ENCODE measurements around the gene ELAVL2.

Gene ELAVL2

DNA sequence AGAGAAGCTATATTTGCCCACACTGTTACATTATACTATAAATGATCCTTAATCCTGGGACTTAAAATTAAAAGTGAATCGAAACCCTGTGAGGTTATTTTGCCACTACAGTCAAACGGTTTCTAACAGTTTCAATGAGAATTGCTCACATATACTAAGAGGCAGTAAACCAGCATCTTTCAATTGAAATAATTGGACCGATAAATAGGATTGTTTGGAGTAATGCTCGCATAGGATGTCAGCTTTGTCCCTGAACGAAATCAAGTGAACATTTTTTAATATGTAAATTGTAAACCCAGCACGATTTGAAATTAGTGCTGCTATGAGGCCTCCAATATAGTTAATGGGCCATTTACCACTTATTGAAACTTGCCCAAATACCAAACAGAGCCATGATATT, 60.5 kb downstream of the ELAVL2 start:
- ChIA-PET CTCF (no interaction called here), POLR2A (no interaction called here)
- TF ChIP-seq, protein P1, sequence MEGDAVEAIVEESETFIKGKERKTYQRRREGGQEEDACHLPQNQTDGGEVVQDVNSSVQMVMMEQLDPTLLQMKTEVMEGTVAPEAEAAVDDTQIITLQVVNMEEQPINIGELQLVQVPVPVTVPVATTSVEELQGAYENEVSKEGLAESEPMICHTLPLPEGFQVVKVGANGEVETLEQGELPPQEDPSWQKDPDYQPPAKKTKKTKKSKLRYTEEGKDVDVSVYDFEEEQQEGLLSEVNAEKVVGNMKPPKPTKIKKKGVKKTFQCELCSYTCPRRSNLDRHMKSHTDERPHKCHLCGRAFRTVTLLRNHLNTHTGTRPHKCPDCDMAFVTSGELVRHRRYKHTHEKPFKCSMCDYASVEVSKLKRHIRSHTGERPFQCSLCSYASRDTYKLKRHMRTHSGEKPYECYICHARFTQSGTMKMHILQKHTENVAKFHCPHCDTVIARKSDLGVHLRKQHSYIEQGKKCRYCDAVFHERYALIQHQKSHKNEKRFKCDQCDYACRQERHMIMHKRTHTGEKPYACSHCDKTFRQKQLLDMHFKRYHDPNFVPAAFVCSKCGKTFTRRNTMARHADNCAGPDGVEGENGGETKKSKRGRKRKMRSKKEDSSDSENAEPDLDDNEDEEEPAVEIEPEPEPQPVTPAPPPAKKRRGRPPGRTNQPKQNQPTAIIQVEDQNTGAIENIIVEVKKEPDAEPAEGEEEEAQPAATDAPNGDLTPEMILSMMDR (IDR thresholded peaks at IDR 0.05; ENCODE audit: control extremely low read depth, extremely low read depth, low read depth, missing control alignments): no peak
- no peak for DNase-seq (ENCODE audit: extremely low spot score)

DNA sequence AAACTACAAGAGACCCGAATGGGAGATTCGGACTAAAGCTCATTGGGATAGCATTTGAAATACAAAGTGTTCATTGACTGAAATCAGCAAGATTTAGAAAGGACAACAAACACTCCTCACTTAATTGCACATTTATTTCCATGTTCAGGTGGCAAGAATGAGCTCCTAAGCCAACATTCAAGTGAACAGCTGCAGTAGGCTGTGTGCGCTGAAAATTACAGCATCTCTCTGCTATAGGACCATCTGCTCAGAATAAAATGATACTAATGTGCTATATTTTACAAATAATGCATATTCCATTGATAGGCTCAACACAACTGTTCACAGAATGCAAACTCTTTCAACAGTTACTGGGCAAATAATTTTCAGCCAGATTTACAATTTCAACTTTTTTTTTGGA, 61.8 kb downstream of the ELAVL2 start:
- CTCF ChIA-PET: interaction anchor here (1.0 to 2.2 kb wide), 3 partner anchors 11 to 16 kb away, joined by 3 to 5 read pairs (median 3); no protein-coding TSS in a partner anchor
- POLR2A ChIA-PET: no interaction called here
- TF ChIP-seq, protein P1 (IDR thresholded peaks at IDR 0.05; ENCODE audit: control extremely low read depth, extremely low read depth, low read depth, missing control alignments): no peak

DNA sequence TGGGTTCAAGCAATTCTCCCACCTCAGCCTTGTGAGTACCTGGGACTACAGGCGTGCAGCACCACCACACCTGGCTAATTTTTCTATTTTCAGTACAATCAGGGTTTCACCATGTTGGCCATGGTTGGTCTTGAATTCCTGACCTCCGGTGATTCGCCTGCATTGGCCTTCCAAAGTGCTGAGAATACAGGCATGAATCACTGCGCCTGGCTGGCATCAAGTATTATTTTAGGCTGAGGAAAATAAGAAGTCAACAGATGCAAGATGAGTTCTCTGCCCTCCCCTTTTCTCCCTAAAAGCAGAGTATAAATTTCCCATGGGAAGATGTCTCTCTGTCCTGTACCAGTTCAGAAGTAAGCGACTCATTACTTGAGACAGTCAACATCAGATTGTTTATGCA, 71.5 kb downstream of the ELAVL2 start:
- TF ChIP-seq, protein P1 (IDR thresholded peaks at IDR 0.05; ENCODE audit: control extremely low read depth, extremely low read depth, low read depth, missing control alignments): no peak
- CTCF ChIA-PET: no interaction called here
- no peak for DNase-seq (ENCODE audit: extremely low spot score)
- POLR2A ChIA-PET: no interaction called here

More for the DNA sequence above, 61.8 kb downstream of the ELAVL2 start:
- DNase-seq (ENCODE audit: extremely low spot score): no peak

DNA sequence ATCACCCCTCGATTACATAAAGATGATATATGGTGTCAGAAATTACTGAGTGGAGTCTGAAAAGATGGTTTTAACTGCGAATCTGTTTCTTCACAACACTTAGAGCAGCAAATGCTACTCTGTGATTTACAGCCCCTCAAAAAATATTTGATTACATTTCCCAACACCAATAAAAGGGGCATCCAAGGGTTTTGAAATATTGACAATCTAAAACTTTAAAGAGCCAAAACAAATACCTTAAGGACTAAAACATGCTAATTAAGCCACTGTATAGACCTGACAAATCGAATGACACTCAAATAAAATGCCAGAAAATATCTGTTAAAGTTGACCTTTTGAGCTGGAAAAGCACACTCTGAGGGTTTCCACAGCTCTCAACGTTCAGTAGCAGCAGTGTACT, 73.2 kb downstream of the ELAVL2 start:
- POLR2A ChIA-PET: no interaction called here
- no peak for DNase-seq (ENCODE audit: extremely low spot score)
- TF ChIP-seq, protein P1 (IDR thresholded peaks at IDR 0.05; ENCODE audit: control extremely low read depth, extremely low read depth, low read depth, missing control alignments): no peak
- CTCF ChIA-PET: interaction anchor here (1.3 kb wide), 1 partner anchor 8 kb away, joined by 4 read pairs; no protein-coding TSS in a partner anchor

DNA sequence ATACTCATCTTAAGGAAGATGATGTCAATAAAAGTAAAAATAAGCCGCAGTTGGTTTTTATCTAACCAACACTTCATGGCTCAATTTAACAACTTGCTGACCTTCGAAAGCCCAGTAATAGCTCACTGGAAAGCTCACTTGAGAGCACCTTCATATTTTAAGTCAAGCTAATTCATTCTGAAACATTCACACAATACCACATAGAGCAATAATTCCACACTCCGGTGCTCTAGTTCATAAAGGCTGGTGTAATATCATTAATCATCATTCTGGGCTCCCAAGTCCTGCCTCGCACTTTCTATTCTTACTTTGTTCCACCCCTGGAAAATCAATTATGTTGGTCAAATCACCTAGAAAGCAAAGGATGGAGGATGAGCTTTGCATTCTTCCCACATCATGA, 74.4 kb downstream of the ELAVL2 start:
- CTCF ChIA-PET: interaction anchor here (1.0 to 1.3 kb wide), 2 partner anchors 9 to 12 kb away, joined by 3 to 4 read pairs; no protein-coding TSS in a partner anchor
- TF ChIP-seq, protein P1 (IDR thresholded peaks at IDR 0.05; ENCODE audit: control extremely low read depth, extremely low read depth, low read depth, missing control alignments): no peak
- POLR2A ChIA-PET: no interaction called here
- DNase-seq (ENCODE audit: extremely low spot score): no peak

DNA sequence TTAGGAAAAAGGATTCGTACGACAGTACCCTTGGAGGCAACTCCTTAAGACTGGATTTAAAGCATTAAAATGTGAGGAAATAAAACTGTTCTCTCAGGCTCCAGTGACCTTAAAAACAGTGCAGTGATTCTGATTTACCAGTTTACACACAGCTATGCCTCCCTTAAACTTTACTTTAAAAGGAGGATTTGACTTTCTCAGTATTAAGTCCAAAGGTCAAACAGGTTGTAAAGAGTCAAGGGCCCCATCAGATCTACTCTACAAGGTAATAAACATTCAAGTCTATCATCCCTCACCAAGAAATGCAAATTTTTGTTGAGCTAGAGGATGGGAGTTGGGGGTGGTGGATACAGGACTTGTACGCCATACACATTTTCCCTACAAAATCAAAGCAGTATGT, 75.2 kb downstream of the ELAVL2 start:
- TF ChIP-seq, protein P1 (IDR thresholded peaks at IDR 0.05; ENCODE audit: control extremely low read depth, extremely low read depth, low read depth, missing control alignments): no peak

More for the DNA sequence above, 75.2 kb downstream of the ELAVL2 start:
- DNase-seq (ENCODE audit: extremely low spot score): no peak
- CTCF ChIA-PET: no interaction called here
- POLR2A ChIA-PET: no interaction called here
